Lower leg skin (tissue), 4 donors: ENCODE measurements around the gene CEP170B. TPM values are rescaled to one million over a fixed set of nuclear protein-coding genes. Genes with fewer than 3 reads are reported as not detected.
A peak's percentile ranks its signal among the peaks of the same experiment; 100 is the strongest.

Experiments
- DNase-seq, 2 donors: peaks; one replicate each; pipeline ENCODE4 v3.0.0-alpha.2; 2019; ENCODE audit warnings: low spot score in 2 of 2
- H3K4me3 ChIP-seq: fragments of 200-600 bp; sonication (generic); 2 replicates; pipeline ENCODE4 v1.5.1; 2017; ENCODE audit warnings: mild to moderate bottlenecking, low read depth; ENCODE audit not compliant: poor library complexity, severe bottlenecking
- POLR2A ChIP-seq, 2 donors: fragments of 450-650 bp; IDR thresholded peaks; one replicate each; pipeline ENCODE4 v1.6.1; 2016 to 2017; ENCODE audit warnings: antibody characterized with exemption in 2 of 2, mild to moderate bottlenecking in 1 of 2, moderate library complexity in 1 of 2
- WGBS, 2 donors: methylation state at CpG; one replicate each; pipeline ENCODE4 v1.1.5; 2018; 5-methylcytosine and 5-hydroxymethylcytosine counted together
- intact Hi-C: fragments of 100-400 bp; cut with DNase I; formaldehyde crosslinking; loops from one replicate; pipeline ENCODE4 v1.15.0; 2023; ENCODE audit warnings: low total_unique reads
- total RNA-seq, 4 donors: library from RNA; depleted of rRNA; stranded (reverse); fragments of >200 nt; gene quantifications; one replicate each; pipeline ENCODE4 v1.1.0, GENCODE V29; 2016
- TF ChIP-seq, protein P1 (sequence below), 3 donors: fragments of 450-650 bp; IDR thresholded peaks; one replicate each; pipeline ENCODE4 v1.5.1; 2016; ENCODE audit warnings: antibody characterized with exemption in 3 of 3, mild to moderate bottlenecking in 3 of 3, moderate library complexity in 2 of 3

CEP170B gene
- total RNA-seq, 4 donors from 2014 or later: 41.8 to 80.8 (median 58.5) TPM

DNA sequence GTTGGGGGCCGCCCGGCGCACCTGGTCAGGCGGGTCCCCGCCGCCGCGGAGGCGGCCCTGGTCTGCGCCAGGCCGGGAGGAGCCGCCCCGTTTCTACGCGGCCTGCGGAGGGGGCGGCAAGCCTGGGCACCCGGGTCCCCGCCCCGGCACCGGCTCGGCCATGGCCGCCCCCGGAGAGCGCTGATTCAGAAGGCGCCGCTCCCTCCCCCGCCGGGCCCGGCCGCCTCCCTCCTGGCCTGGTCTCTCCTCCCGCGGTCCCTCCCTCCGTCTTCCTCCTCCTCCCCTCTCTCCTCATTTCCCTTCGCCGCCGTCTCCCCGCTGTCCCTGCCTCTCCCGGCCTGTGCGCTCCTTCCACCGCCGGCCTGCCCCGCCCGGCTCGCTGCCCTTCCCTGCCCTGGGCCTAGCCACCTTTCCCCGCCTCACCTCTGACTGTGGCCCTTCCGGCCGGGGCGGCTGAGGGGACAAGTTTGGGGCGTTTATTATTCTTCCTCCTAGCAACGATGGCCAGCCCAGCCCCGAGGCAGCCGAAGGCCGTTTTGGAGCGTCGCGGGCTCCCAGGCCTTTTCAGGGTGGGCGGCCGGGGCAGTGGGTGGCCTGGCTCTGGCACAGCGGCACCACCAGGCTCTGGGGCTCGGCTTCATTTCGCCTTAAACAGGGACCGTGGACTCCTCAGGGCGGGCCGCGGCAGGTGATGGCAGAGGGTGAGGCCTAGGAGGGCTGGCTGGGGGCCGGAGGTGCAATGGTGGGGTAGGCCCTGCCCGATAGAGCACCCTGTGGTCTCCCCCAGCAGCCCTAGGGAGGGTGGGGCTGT is 768 bp downstream of the CEP170B start:
- intact Hi-C loops: no loop called here
- TF ChIP-seq POLR2A (IDR thresholded peaks at IDR 0.05): no peak
- TF ChIP-seq, protein P1, sequence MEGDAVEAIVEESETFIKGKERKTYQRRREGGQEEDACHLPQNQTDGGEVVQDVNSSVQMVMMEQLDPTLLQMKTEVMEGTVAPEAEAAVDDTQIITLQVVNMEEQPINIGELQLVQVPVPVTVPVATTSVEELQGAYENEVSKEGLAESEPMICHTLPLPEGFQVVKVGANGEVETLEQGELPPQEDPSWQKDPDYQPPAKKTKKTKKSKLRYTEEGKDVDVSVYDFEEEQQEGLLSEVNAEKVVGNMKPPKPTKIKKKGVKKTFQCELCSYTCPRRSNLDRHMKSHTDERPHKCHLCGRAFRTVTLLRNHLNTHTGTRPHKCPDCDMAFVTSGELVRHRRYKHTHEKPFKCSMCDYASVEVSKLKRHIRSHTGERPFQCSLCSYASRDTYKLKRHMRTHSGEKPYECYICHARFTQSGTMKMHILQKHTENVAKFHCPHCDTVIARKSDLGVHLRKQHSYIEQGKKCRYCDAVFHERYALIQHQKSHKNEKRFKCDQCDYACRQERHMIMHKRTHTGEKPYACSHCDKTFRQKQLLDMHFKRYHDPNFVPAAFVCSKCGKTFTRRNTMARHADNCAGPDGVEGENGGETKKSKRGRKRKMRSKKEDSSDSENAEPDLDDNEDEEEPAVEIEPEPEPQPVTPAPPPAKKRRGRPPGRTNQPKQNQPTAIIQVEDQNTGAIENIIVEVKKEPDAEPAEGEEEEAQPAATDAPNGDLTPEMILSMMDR (IDR thresholded peaks at IDR 0.05): no peak
- 4 to 6% methylated on average over 35 to 62 of the region's 68 CpGs for WGBS, 2 donors
- peak; percentile 59 to 94 for DNase-seq
- peak overlapping the region; percentile 47 for H3K4me3 ChIP-seq

DNA sequence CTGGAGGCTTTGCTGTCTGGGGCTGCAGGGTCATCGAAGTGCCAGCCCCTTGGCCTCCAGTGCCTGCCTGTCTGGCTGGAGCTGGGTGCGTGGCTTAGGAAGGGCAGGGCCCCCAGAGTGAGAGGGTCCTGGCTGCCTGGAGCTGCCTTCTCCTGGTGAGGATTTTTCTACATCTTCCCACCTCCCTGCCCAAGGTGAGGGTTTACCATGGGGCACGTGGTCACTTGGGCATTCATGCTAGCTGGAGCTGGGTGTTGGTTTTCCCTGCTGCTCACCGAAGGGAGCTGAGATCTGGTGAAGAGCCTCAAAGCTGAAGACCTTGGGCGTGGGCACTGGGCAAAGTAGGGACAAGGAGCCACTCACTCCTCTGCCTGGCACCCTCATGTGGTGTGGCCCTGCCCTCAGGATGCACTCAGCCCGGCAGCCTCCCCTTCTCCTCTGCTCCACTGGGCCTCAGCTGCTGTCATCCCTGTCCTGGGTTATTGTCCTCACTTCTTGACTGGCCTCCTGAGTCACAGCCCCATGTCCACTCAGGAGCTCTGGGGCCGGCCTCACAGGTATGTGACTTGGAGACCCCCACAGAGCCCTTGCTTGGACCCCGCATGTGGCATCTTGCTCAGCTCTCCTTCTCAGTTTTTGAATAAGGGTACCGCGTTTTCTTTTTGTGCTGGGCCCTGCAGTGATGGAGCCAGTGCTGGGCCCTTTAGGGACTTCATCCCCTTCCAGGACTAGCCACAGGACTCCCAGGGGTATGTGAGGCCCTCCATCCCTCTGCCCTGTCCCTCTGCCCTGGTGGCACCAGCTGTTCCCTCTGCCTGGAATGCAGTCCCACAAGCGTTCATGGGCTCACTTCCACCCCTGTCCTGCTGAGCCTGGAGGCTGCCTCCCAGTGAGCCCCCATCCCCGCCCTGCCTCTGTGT is 1.6 kb downstream of the CEP170B start:
- peak overlapping the region; percentile 47 for H3K4me3 ChIP-seq
- no peak for DNase-seq
- intact Hi-C loops: no loop called here
- 72 to 85% methylated on average over 9 to 12 of the region's 12 CpGs for WGBS, 2 donors
- TF ChIP-seq POLR2A (IDR thresholded peaks at IDR 0.05): no peak

DNA sequence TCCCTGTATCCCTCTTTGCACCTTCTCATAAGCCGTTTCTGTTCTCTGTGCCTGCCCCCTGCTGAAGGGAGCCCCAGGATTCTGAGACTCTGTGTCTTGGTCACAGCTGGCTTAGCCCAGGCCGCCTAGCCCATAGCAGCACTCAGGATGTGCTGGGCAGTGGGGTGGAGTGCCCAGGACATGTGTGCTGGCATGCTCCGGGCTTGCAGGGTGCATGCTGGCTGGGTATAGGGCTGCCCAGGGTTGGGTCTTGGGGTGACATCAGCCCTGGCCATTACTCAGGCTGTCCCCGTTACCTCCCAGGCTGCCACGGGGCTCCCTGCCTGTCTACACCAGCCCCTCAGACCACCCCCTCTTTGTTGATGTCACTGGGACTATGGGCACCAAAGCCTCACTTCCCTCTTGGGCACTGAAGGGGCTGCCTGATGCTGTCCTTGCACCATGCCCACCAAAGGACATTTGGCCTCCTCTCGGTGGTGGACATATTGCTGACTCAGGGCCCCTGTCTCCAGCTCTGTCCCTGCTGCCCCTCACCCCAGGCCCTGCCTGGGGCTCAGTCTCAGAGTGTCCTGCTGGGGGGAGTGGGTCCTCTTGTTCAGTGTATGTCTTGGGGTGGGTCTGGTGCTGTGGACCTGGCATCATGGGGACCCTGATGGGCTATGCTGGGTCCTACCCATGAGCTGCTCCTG is 2.4 kb downstream of the CEP170B start:
- intact Hi-C loops: no loop called here
- DNase-seq: no peak
- no peak overlapping the region for H3K4me3 ChIP-seq
- TF ChIP-seq, protein P1 (IDR thresholded peaks at IDR 0.05): no peak
- WGBS, 2 donors: 84 to 89% methylated on average over 4 to 6 of the region's 6 CpGs

DNA sequence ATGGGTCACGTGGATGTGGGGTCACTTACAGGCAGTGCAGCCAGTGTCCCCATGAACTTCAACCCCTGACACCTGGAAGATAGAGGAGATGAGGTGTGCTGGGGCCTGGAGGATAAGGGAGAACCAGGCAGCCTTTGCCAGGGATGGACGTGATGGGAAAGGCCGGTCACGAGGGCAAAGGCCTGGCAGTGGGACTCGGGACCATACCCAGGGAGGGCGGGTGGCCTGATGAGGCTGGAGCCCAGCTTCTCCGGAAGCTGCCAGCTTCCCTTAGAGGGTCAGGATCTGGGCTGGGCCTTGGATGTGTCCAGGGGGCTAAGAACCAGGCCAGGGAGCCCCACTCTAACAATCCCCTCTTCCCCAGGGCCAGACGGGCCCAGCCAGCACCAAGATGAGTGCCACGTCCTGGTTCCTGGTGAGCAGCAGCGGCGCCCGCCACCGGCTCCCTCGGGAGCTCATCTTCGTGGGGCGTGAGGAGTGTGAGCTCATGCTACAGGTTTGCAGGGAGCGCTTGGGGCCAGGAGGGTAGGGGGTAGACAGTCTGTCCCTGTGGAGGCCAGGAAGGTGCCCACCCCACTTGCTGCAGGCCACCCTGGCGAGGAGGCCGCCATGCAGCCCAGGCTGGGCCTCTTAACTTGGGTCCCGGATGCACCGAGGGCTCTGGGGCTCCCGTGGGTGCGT is 3.1 kb downstream of the CEP170B start:
- H3K4me3 ChIP-seq: no peak overlapping the region
- no peak for TF ChIP-seq POLR2A (IDR thresholded peaks at IDR 0.05)
- TF ChIP-seq, protein P1 (IDR thresholded peaks at IDR 0.05): no peak
- intact Hi-C loops: no loop called here
- 88 to 91% methylated on average over 18 to 23 of the region's 23 CpGs for WGBS, 2 donors
- no peak for DNase-seq

DNA sequence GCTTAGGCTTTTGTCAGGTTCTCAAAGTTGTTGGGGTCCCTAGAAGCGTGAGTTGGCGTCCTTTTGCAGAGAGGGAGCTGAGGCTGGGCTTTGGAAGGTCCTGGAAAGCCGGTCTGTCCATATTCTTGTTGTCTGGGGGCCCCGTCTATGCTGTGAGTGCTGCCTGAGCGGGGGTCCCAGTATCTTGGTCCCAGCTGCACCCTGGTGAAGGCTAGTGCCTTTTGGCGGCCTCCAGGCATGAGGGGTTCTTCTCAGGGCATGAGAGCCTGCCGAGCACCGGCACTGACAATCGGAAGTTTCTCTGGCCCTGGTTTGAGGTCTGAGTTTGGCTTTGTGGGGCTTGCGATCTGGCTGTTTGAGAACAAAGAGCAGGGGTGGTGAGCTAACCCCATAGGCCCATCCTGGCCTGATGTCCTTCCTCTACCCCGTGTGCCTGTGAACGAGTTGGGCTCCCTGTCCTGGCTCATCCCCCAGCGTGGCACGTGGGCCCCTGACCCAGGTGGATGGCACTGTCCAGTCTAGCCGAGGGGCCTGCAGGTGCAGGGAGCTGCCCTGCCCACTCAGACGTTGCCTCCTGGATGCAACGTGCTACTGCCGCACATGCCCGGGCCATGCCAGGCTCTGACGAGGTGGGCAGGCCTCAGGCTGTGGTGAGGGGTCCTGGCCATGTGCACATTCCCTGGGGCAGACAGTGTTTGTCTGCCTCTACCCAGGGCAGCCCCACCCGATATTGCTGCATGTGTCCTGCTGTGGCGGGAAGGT is 3.9 kb downstream of the CEP170B start:
- no peak overlapping the region for H3K4me3 ChIP-seq
- 86 to 93% methylated on average over 17 to 22 of the region's 22 CpGs for WGBS, 2 donors
- intact Hi-C loops: no loop called here
- no peak for TF ChIP-seq POLR2A (IDR thresholded peaks at IDR 0.05)
- TF ChIP-seq, protein P1 (IDR thresholded peaks at IDR 0.05): no peak
- DNase-seq: no peak
